NCI-H774 (cell line): ENCODE data around the gene SOX18.

ENCODE experiments used
- DNase-seq: peaks from one replicate; lab custom pipeline; 2025; lab: John Stamatoyannopoulos, UW

The SOX18 gene

DNA sequence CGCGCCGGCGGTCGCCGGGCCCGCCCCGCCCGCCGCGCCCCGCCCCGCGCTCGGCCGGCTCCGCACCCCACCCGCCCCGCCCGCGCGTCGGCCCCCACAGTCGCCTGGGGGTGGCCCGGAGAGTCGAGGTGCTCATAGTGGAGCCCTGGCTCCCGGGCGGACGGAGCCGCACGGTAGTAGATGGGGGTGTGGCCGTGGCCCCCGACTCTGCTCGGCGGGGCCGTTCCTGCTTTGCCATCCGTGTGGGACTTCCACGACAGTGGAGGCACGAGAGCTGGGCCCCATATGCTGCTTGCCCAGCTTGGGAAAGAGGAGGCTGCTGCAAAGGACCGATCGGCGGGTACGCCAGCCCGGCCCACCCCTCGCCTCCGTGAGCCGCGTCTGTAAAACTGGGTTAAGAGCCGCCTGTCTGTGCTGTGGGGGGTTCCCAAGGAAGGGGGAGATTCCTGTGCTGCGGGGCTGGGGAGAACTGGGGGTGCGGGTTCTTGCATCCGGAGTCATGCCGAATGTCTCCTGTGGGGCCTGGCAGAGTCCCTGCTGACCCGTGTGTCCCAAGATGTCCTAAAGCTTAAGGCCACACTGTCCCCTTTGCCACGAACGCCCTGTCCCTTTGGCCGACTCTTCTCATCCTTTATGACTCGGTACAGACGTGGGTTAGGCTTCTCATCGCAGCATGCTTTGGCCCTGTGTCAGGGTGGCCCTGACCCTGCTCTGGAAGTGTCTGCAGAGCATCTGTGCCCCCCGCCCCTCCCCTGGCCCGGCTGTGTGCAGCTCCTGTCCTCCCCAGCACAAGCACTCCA, 30.8 kb upstream of the SOX18 start, which contains the start of gene OPRL1:
Gene OPRL1 (plus strand): TSS at position 70 of the 800 bp plus-strand sequence. CDS start 12,639 bp downstream, outside the sequence.
- DNase-seq = no peak

DNA sequence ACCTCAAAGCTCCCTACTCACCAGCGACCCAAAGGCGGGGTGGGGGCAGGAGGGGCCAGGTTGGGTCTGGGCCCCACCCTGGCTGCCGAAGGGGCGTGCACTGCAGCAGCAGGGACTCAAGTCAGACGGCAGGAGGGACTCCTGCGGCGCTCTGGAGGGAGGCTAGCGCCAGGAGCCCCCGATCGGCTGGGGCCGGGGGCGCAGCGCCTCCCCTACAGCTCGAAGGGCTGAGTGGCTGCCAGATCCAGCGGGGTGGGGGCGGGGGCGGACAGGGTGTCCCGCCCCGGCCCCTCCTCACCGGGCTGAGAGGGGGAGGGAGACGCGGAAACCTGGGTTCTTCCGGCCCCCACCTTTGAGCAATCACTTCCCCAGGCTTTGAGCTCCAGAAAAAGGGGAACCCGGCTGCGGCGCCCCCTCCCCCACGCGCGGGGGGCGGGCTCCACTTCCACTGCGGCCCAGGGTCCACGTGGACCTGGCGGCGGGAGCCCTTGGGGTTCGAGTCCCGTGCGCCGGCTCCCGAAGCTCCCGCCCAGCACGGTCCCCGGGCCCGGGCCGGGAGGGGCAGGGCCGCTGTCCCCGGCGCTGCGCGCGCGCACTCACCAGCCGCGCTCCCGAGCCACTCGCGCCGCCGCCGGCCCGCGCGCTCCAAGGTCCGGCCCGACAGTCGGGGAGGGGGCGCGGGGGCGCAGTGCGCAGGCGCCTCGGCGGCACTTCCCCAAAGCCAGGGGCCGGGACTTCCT, 30.0 kb upstream of the SOX18 start, which contains the start of gene RGS19:
Gene RGS19 (minus strand): TSS at position 246 of the 740 bp plus-strand sequence. CDS start 2,632 bp downstream, outside the sequence.
- DNase-seq = peak; percentile 59

DNA sequence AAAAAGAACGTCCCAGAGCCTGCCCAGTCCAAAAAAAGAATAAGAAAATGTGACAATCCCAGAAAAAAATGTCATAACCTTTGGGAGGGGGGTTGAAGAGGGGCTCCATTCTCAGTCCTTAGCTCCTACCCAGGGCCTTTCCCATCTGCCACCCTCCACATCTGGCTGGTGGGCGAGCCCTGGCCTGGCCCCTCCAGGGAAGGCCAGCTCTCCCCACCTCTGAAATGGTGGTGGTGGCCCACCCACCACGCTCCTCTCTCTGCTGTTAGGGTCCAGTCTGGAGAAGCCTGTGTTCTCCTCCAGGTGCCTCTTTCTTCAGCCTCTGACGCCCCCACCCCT, 29.5 kb upstream of the SOX18 start:
- DNase-seq = no peak

DNA sequence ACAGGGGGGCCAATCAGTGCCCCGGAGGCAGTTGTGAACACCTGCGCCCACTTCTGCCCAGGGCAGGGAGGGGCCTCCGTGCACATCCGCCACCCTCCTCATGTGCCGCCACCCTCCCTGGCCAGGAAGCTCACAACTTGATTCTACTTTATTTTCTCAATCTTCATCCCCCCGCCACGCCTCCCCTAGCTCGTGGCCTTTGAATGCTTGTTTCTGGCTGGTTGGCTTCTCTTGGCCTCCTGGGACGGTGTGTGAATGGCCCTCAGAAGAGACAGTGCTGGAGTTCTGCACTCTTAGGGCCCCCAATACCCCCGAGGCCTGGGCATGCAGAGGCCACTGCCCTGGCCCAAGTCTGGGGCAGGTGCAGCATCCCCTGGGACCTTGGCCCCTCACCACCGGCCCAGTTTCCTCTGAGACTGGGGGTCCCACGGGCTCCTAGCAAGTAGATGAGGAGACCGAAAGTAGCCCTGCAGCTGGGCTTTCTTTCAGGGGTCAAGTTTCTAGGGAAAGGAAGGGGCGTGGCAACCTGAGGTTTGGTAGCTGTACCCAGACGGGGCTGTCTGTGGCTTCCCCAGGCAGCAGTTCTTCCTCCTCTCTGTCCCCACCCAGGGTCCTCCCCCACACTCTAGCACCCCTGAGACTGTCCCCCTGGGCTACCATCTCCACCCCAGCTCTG, 28.6 kb upstream of the SOX18 start:
- no peak for DNase-seq

DNA sequence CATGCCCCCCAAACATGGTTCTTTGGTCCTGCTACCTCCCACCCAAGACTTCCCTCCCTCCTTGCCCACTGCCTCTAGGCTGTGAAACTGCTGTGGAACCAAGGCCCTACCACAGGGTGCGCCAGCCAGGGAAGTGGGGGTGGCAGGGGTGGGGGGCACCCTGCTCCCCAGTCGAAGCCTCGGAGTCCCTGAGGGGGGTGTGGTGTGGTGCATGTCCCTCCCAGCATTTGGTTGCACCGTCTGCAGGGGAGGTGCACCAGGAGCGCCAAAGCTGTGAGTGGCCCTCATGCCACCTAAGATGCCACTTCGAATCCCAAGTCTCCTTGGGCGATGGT, 28.1 kb upstream of the SOX18 start:
- DNase-seq = no peak

DNA sequence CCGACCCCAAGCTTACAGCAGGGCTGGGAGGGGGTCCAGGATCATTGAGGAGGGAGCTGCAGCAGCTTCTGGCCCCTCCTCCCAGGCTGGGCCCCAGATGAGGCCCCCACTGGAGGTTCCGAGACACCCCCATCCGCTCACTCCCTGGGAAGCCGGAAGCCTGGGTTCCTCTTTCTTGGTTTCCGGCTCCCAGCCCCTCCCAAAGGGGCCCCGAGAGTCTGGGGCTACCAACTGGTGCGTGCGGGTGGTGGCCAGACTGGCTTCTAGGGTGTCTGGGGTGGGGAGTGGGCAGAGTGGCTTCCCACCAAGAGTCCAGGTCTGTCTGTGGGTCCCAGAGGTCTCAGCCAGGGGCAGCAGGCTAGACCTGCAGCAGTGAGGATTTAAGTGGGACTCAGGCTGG, 27.7 kb upstream of the SOX18 start:
- DNase-seq = no peak

DNA sequence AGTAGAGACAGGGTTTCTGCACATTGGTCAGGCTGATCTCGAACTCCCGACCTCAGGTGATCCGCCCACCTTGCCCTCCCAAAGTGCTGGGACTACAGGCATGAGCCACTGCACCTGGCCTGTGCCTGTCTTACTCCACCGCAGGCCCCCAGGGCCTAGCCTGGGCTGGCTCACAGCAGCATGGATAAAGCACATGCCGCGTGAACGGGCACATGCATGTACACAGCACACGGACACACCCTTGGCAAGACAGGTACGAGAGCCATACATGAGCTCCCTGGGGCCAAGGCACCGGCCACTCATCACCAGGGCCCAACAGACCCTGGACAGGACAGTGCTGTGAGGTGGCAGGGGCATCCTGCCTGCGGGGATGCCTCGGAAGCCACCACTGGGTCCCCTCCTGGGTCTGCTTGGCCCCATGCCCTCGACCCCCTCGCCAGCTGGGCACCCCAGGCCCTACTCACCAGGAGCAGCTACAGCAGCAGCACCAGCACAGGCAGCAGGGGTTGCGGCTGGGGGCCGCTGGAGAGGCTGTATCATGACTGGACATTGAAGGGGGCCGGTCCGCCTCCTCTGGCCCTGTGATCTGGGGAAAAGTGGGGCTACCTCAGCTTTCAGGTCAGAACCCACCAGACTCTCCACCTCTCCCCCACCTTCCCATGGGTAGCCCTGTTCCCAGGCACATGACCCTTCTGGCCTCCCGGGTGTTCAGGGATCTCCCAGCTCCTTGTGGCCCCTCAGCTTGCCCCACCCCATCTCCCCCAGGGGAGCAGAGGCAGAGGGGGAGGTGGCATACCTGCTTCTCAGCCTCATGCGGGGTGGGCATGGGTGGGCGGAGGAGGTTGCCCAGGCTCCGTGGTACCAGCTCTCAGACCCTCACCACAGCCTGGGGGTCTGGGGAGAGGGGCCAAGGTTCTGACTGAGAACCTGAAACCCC, 26.9 kb upstream of the SOX18 start:
- no peak for DNase-seq

DNA sequence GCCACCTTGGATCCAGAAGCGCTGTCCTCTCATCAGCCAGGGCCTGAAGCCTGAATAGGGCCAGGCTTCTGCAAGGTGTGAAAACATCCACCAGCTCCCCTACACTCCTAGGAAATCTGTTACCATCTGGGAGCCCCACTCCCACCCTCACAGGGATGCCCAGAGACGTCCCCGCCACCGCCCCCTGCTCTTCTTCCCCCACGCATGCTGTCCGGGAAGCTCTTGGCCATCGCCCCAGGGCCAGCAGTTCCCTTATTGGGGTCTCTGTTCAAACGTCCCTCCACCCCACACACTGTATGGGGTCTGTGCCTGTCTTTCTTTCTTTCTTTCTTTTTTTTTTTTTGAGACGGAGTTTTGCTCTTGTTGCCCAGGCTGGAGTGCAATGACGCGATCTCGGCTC, 26.1 kb upstream of the SOX18 start:
- DNase-seq = no peak

DNA sequence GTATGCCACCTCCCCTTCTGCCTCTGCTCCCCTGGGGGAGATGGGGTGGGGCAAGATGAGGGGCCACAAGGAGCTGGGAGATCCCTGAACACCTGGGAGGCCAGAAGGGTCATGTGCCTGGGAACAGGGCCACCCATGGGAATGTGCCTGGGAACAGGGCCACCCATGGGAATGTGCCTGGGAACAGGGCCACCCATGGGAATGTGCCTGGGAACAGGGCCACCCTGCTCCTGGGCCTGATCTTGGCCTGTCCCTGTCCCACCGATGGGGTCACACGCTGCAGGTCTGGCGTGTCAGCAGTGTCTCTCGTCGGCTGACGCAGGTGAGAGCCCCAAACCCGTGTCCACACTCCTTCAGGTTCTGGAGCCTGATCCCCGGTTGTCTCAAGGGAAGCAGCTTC, 25.5 kb upstream of the SOX18 start:
- no peak for DNase-seq

DNA sequence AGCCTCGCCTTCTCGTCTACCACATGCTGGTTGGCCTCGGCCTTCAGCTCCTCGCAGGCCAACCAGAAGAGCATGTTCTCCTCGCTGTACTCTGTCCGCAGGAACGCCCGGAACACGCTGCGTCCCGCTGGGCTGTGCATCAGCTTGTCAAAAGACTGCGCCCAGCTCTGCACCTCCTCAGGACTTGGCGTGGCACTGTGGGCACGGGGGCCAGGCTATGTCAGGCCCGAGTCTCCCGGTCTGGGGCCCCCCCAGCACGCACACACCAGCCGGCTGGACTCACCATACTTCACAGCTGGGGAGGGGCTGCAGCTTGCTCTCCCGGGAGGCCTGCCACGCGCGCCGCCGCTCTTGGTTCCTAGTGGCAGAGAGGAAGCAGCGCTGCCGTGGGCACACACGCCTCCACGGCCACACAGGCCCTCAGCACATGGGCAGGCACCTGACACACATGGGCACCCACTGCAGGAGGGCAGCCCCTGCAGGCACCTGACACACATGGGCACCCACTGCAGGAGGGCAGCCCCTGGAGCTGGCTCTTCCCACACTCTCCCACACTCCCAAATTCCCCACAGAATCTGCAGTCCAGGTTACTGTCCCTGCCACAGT, 24.8 kb upstream of the SOX18 start:
- DNase-seq = no peak

DNA sequence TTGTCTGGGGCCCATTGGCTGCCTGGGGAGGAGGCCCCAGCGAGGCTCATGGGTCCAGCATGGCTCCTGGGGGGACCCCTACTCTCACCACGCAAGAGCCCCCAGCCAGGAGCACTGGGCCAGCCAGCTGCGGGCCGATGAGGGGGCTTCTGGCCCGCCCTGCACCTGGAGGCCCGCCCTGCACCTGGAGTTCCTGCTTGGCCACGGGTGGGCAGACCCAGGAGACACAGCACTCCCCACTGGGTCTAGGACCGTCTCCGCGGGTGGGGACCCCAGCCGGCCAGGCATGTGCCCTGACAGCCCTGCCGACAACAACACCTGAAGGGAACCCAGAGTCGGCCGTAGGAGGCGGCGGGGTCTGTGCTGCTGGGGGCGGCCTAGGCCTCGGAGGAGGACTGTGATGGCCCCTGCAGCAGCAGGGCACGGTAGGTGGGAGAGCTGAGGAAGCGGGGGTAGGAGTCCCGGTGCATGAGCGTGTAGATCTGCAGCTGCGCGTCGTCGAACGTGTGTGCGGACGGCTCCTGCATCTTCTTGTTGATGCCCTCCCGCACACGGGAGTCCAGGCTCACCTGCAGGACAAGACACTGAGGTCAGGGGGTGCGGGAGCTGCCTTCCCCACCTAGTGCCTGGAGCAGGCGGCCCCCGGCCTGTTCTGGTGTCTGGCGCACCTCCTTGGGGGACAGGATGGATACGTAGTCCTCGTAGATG, 24.2 kb upstream of the SOX18 start:
- no peak for DNase-seq

DNA sequence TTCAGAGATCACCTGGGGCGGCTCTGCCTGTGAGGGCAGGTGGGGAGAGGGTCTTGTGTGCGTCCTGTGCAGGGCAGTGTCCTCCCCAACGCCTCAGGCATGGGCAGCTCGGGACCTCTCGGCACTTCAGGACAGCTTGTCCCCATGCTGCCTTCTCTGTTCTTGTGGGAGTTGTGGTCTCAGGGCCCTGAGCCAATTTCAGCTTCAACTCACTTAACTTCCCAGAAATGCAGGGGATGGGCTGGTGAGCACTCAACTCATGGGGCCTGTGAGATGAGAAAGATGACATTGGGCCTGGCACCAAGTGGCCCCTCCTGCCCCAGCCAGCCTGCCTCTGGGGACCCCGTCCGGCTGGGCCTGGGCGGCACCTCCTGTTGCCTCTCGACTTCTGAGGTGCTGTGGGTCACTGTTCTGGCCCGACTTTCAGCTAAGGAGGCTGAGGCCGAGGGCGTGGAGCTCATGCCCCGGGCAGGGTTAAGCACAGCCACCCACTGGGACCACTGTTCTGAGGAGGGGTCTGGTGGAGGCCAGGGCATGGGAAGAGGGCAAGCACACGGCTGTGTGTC, 23.1 kb upstream of the SOX18 start:
- no peak for DNase-seq

DNA sequence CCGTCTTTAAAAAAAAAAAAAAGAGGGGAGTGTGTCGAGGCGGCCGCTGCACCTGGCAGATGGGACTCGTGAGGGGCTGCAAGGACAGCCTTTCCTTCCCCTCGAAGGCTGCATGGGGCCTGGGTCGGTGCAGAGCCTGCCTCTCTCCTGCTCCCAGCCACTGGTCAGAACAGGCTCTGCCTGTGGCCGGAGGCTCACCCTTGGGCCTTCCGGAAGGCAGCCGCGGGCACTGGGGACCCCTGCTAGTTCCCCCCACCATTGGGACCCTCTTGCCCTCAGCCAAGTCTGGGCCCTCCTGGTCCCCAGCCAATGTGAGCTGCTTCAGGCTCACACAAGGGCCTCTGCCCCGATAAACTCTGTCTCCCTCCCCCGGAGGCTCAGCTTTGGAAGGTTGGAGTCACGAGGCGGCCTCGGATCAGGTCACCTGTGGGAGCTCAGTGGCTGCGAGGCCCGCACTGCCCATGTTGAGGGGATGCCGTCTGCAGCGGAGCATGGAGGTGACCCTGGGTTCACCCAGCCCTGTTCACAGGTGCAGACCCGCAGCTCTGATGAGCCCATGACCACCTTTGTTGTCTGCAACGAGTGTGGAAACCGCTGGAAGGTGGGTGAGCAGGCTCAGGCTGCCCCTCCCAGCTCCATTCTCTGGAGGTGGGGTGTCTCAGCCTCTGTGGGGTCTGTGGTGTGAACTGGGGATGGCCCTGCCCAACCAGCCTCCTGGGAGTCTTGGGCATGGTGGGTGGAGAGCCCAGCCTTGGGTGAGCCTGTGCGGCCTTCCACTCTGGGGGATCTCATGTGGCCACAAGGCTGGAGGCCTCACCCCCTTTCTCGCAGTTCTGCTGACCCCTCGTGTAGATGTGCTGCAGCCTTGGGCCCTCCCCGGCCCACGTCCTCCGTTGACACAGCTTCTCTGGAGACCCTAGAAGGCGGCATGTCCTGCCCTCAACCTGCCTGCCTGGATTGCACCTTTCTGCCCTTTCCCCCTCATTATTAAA, 22.2 kb upstream of the SOX18 start:
- no peak for DNase-seq

DNA sequence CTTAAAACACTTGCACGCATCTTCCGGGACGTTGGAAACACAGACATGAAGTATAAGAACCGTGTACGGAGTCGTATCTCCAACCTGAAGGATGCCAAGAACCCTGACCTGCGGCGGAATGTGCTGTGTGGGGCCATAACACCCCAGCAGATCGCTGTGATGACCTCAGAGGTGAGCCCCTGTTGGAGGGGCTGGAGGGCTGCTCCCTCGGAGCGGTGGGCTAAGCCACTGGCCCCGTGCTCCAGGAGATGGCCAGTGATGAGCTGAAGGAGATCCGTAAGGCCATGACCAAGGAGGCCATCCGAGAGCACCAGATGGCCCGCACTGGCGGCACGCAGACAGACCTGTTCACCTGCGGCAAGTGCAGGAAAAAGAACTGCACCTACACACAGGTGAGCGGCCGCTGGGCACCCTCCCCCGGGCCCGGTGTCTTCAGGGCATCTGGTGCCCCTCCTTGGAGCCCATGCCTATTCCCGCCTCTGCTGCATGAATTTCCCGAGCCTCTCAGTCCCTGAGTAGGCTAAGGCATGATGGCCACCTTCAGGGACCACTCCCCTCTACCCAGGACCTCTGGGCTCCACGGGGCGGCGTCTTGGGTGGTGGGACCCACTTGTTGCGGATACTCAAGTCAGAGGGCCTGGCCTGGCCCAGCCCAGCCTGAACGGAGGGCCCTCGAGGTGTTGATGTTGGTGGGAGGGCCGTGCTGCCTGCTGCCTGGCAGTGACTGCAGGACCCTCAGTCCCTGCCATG, 21.0 kb upstream of the SOX18 start:
- DNase-seq = no peak

DNA sequence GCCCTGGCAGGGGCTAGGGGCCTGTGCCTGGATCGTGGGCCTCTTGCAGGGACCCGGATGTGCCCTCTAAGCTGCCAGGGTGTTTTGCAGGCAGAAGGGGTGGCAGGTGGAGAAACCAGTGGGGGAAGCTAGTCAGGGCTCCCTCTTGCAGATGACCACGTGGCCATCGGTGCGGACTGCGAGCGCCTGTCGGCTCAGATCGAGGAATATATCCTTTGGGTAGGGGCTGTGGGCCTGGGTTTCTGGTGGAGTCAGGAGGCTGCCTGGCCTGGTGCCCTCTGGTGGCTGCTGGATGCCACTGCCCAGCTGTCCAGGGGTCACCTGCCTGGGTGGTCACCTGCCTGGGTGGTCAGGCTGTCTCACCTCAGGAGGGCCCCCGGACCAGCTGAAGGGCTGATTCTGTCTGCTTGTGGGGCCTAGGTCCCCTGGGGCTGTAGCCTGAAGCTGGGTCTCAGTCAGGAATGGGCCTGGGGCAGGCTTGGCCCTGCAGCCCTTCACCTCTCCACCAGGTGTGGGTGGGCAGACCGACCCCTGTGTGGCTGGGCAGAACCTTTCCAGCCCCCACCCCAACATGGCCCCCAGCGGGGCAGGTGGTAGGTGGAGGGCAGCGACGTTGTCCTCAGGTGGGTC, 20.3 kb upstream of the SOX18 start:
- DNase-seq = no peak

DNA sequence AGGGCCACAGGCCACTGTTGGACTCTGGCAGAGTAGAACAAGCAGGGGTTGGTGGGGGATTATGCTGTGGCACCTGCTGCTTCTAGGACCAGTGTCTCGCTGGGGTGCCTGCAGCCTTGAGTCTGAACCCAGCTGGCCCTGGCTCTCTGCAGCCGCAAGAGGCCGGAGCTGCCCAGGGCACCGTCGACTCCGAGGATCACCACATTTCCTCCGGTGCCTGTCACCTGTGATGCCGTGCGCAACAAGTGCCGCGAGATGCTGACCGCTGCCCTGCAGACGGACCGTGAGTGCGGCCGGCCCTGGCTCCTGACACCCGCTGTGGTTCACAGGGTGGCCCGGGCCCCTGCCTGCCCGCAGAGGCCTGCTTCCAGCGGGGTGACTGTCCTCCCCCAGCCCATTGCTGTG, 19.8 kb upstream of the SOX18 start:
- DNase-seq = no peak

DNA sequence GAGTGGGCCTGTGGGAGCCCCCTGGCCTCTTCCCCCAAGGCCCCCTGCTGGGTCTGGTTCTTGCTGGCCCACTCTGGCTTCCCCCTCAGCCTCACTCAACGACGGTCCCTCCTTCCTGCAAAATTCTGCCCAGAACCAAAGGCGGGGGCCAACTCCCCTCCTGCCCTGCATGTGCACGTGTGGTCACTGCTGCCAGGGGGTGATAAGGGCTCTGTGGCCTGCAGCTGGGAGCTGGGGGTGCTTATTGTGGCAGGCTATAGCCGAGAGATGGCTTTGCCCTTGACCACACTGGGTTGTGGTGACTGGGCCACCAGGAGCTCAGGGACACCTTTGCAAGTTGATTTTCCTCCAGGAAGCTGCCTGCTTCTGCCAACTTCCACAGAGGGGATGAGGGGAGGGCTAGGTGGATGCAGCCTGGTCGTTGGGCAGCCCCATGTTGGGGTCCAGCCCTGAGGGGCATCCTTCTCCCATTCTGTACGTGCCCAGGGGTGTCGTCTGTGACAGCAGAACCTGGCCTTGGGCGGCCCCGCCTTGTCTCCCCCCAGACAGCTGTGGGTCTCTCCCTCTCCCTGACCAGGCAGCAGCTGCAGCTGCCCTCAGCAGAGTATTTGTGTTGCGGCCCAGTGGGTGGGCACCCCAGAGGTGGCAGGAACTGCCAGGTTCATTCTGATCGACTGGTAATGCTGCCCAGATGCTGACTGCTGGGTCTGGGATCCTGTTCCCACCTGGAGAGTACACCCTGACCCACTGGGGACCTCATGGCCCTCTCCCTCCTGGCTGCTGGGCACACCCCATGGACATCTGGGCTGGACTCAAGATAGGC, 19.2 kb upstream of the SOX18 start:
- DNase-seq = no peak
